GM12878 (cell line): ENCODE results near the gene PITPNC1. TPM values are rescaled to one million over a fixed set of nuclear protein-coding genes. Genes with fewer than 3 reads are reported as not detected.
A peak's percentile ranks its signal among the peaks of the same experiment; 100 is the strongest.

Source experiments
- ATAC-seq: fragments of 200-7000 bp; cut with Tn5 transposase; 3 replicates; pipeline ENCODE4 v1.9.1; 2020; ENCODE audit warnings: mild to moderate bottlenecking, moderate library complexity
- BruUV-seq: library from RNA; stranded (reverse); fragments of 400-500 nt; replicated peaks from 2 replicates; lab custom pipeline; 2021; lab: Mats Ljungman, UMichigan
- CTCF ChIA-PET: fragments of 300-600 bp; sonication (Branson Sonifier 250); formaldehyde crosslinking; extraction: SDS; loops from one replicate; lab custom pipeline; 2021; ENCODE audit warnings: inconsistent platforms; lab: Yijun Ruan, JAX
- POLR2A ChIA-PET: fragments of 350-600 bp; formaldehyde crosslinking; extraction: SDS; loops from one replicate; lab custom pipeline; 2021; ENCODE audit warnings: inconsistent platforms; lab: Charles Lee
- RAD21 ChIA-PET: fragments of 300-600 bp; sonication (Branson Sonifier 250); formaldehyde crosslinking; loops from one replicate; lab custom pipeline; 2023; ENCODE audit warnings: antibody characterized with exemption; ENCODE audit not compliant: unreplicated experiment; lab: Charles Lee
- SMC1A ChIA-PET: fragments of 300-600 bp; sonication (Branson Sonifier 250); formaldehyde crosslinking; loops from one replicate; lab custom pipeline; 2023; ENCODE audit not compliant: unreplicated experiment, uncharacterized antibody; lab: Charles Lee
- DNase-seq: peaks from one replicate; pipeline ENCODE4 v3.0.0-alpha.2; 2011; ENCODE audit warnings: low read depth, low spot score
- FAIRE-seq: peaks from 3 replicates; lab custom pipeline; 2011; peaks lifted over from hg19 to GRCh38; lab: Jason Lieb, UNC
- H2AFZ ChIP-seq: 2 replicates; pipeline ENCODE4 v1.6.0; 2011; ENCODE audit warnings: low read depth, low read length, control low read depth; ENCODE audit not compliant: control insufficient read depth
- H3K27ac ChIP-seq: 2 replicates; pipeline ENCODE4 v1.5.1; 2011; ENCODE audit warnings: control low read depth; ENCODE audit not compliant: control insufficient read depth, insufficient read depth
- H3K27me3 ChIP-seq, 2 experiments: replicated peaks in 1 of 2; 2 replicates each; pipeline versions ENCODE4 v1.6.0 to v1.6.1; 2011; ENCODE audit warnings: low read length in 1 of 2; ENCODE audit not compliant: control insufficient read depth in 2 of 2, insufficient read depth in 2 of 2
- H3K36me3 ChIP-seq, 2 experiments: 2 replicates each; pipeline ENCODE4 v1.5.1; 2011; ENCODE audit warnings: low read length in 1 of 2; ENCODE audit not compliant: control insufficient read depth in 2 of 2, insufficient read depth in 2 of 2
- H3K4me1 ChIP-seq: 2 replicates; pipeline ENCODE4 v1.6.1; 2011; ENCODE audit warnings: mild to moderate bottlenecking, low read length, moderate library complexity, mixed read lengths; ENCODE audit not compliant: control insufficient read depth, insufficient read depth
- H3K4me2 ChIP-seq: 2 replicates; pipeline ENCODE4 v1.6.0; 2011; ENCODE audit warnings: control low read depth; ENCODE audit not compliant: control insufficient read depth, insufficient read depth
- H3K4me3 ChIP-seq: fragments of 200-600 bp; sonication (generic); 2 replicates; pipeline ENCODE4 v1.5.1; 2016
- H3K79me2 ChIP-seq: 2 replicates; pipeline ENCODE4 v1.6.0; 2011; ENCODE audit warnings: low read length; ENCODE audit not compliant: control insufficient read depth, insufficient read depth
- H3K9ac ChIP-seq: 2 replicates; pipeline ENCODE4 v1.8.0; 2011; ENCODE audit warnings: low read length, control low read depth, mixed read lengths; ENCODE audit not compliant: control insufficient read depth, insufficient read depth
- H3K9me3 ChIP-seq: replicated peaks from 3 replicates; pipeline ENCODE4 v1.5.1; 2011; ENCODE audit warnings: mild to moderate bottlenecking, low read length; ENCODE audit not compliant: control insufficient read depth, insufficient read depth
- H4K20me1 ChIP-seq: 2 replicates; pipeline ENCODE4 v1.6.0; 2011; ENCODE audit not compliant: control insufficient read depth, insufficient read depth
- CBX3 ChIP-seq: fragments of 200-600 bp; sonication (generic); IDR thresholded peaks from 2 replicates; pipeline ENCODE4 v1.6.1; 2016; ENCODE audit warnings: low read depth, borderline replicate concordance
- CEBPZ ChIP-seq: fragments of 150-350 bp; IDR thresholded peaks from 2 replicates; pipeline ENCODE4 v1.6.1; 2016; ENCODE audit warnings: low read depth, low read length
- HDAC6 ChIP-seq: fragments of 200-600 bp; sonication (generic); IDR thresholded peaks from one replicate; pipeline ENCODE4 v1.8.0; 2017; ENCODE audit warnings: antibody characterized with exemption; ENCODE audit not compliant: unreplicated experiment
- IKZF2 ChIP-seq, 2 experiments: fragments of 450-650 bp; IDR thresholded peaks; 2 replicates each; pipeline ENCODE4 v1.6.1; 2017; ENCODE audit warnings: mild to moderate bottlenecking in 2 of 2, moderate library complexity in 2 of 2
- MTA2 ChIP-seq: fragments of 450-650 bp; IDR thresholded peaks from 2 replicates; pipeline ENCODE4 v1.6.1; 2016; ENCODE audit warnings: low read depth, mild to moderate bottlenecking, moderate library complexity
- MTA3 ChIP-seq: IDR thresholded peaks from 2 replicates; pipeline ENCODE4 v1.6.1; 2012; ENCODE audit warnings: low read length, inconsistent platforms, borderline replicate concordance
- MYB ChIP-seq: fragments of 150-350 bp; IDR thresholded peaks from 2 replicates; pipeline ENCODE4 v1.6.1; 2014; ENCODE audit warnings: mild to moderate bottlenecking, low read depth, low read length, borderline replicate concordance
- RAD21 ChIP-seq: IDR thresholded peaks from 2 replicates; pipeline ENCODE4 v1.6.1; 2011; ENCODE audit warnings: mild to moderate bottlenecking, low read depth, low read length, moderate library complexity; ENCODE audit not compliant: insufficient read depth
- SKIL ChIP-seq: fragments of 450-650 bp; IDR thresholded peaks from 2 replicates; pipeline ENCODE4 v1.6.1; 2017; ENCODE audit warnings: mild to moderate bottlenecking, low read depth, inconsistent platforms; ENCODE audit not compliant: poor library complexity, severe bottlenecking
- SPI1 ChIP-seq: IDR thresholded peaks from 2 replicates; pipeline ENCODE4 v1.6.1; 2011; ENCODE audit warnings: low read depth, mild to moderate bottlenecking, low read length, moderate library complexity, borderline replicate concordance; ENCODE audit not compliant: insufficient read depth
- STAT3 ChIP-seq: IDR thresholded peaks from 2 replicates; pipeline ENCODE4 v1.6.1; 2011; ENCODE audit warnings: low read depth, low read length, improper control_type of control experiment
- TCF7 ChIP-seq: IDR thresholded peaks from 2 replicates; pipeline ENCODE4 v1.6.1; 2014; ENCODE audit warnings: antibody characterized with exemption, borderline replicate concordance
- ZNF217 ChIP-seq: fragments of 450-650 bp; IDR thresholded peaks from 2 replicates; pipeline ENCODE4 v1.6.1; 2017; ENCODE audit warnings: antibody characterized with exemption, mild to moderate bottlenecking
- WGBS: methylation state at CpG from one replicate; pipeline ENCODE4 v1.1.6; 2016; ENCODE audit warnings: low lambda C conversion rate; ENCODE audit not compliant: insufficient replicate concordance, insufficient coverage; ENCODE audit errors: missing lambda C conversion rate; 5-methylcytosine and 5-hydroxymethylcytosine counted together
- in situ Hi-C: fragments of 300-500 bp; cut with MboI; formaldehyde crosslinking; loops from 9 replicates; pipeline ENCODE4 v1.14.3; 2018; ENCODE audit warnings: mixed read lengths
- intact Hi-C: fragments of 100-400 bp; cut with micrococcal nuclease; formaldehyde crosslinking; loops from one replicate; pipeline ENCODE4 v1.14.2; 2022; ENCODE audit not compliant: unreplicated experiment
- polyA plus RNA-seq, 11 experiments: library from polyadenylated mRNA; depleted of rRNA in 4 of 11; unstranded in 6 of 11; stranded (reverse) in 5 of 11; fragments of >200 nt; fragmentation: Nextera tagmentation in 4 of 11; fragmentation: Illumina TruSeq in 1 of 11; extraction: Ambion mirVana in 4 of 11; extraction: Trizol in 1 of 11; gene quantifications; 1 replicate in 1 of 11; 2 replicates in 10 of 11; pipeline versions ENCODE4 v1.2.1 to v1.2.3, GENCODE V29; 2011 to 2016; ENCODE audit warnings: inconsistent platforms in 2 of 11, missing spikeins in 2 of 11, low read depth in 1 of 11
- total RNA-seq, 4 experiments: library from RNA; depleted of rRNA in 3 of 4; stranded (reverse); fragments of >200 nt in 3 of 4; fragmentation: Illumina TruSeq in 1 of 4; extraction: Trizol in 1 of 4; gene quantifications; 2 replicates each; pipeline versions ENCODE4 v1.2.1 to v1.2.3, GENCODE V29; 2013 to 2021
- TF ChIP-seq, protein P1 (sequence below): IDR thresholded peaks from 2 replicates; pipeline ENCODE4 v1.6.1; 2012; ENCODE audit warnings: mild to moderate bottlenecking, low read depth, low read length

PITPNC1 gene
- total and polyA plus RNA-seq, 10 of the 15 experiments (the other 5 are each of a cell fraction or from before 2014, with no cell fraction given) = 12.2 to 62.4 (median 47.3) TPM

DNA sequence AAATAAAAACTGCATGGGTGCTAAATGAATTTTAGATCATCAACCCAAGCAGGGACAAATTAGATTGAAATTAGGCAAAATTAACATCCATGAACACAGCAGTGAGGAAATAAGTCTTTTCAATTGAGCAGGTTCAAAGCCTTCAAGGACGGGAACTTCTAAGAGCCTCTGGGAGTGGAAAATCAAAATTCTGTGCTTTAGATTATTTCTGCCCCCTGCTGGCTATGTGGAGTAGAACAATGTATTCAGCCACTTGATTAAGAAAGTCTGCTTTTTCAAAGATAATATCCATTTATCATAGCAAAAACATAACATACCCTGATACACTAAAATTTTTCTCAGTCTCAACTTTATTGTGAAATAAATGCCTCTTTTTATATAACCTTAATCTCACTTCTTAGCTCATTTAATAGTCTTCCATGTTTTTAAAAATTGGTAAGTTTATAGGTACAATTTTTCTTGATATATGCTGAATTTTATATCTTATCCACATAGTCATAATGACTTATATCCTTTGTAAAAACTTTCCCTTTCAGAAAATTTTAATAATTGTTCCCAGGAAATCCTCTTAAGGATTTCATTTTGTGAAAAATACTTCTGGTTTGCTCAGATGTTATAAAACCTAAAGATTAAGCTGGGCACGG, 312.6 kb downstream of the PITPNC1 start:
- 48% methylated on average over 2 of the region's 2 CpGs for WGBS
- BruUV-seq = no TSS peak
- no peaks in the 10 kb centered on the region for H3K79me2 ChIP-seq
- ChIA-PET POLR2A (interaction anchor here (0.8 to 3.8 kb wide), 2 partner anchors 39 to 42 kb away, joined by 3 to 19 read pairs; no protein-coding TSS in a partner anchor), CTCF (interaction anchor here (0.5 to 6.7 kb wide), 24 partner anchors 9 to 611 kb away, joined by 3 to 84 read pairs (median 4); no protein-coding TSS in a partner anchor), SMC1A (interaction anchor here (0.6 to 2.6 kb wide), 21 partner anchors 11 to 327 kb away, joined by 3 to 15 read pairs (median 4); no protein-coding TSS in a partner anchor), RAD21 (interaction anchor here (0.5 to 4.7 kb wide), 16 partner anchors 8 to 325 kb away, joined by 3 to 80 read pairs (median 4); no protein-coding TSS in a partner anchor)
- peak overlapping the region; percentile 24; the same call in 1 of the 2 replicates for H3K27ac ChIP-seq
- H3K4me1 ChIP-seq = peaks cover 10% of the 10 kb centered on the region
- no peak overlapping the region for H3K4me3 ChIP-seq
- no peak overlapping the region for H2AFZ ChIP-seq
- H3K27me3 ChIP-seq = no peaks in the 10 kb centered on the region
- FAIRE-seq = peak; percentile 91
- H3K36me3 ChIP-seq = no peaks in the 10 kb centered on the region; a peak in 1 of 4 replicates
- H3K4me2 ChIP-seq = no peak overlapping the region
- ATAC-seq = peak; percentile 82
- H3K9ac ChIP-seq = no peak overlapping the region
- no peaks in the 10 kb centered on the region for H4K20me1 ChIP-seq
- in situ Hi-C loops (loop anchor here (5.0 kb wide), 1 partner anchor 312 kb away; the partner anchor contains the start of gene PITPNC1), intact Hi-C loops (loop anchor here (1.0 to 5.0 kb wide), 5 partner anchors 42 to 315 kb away; no protein-coding TSS in a partner anchor)
- peak; percentile 37 for DNase-seq
- H3K9me3 ChIP-seq = no peaks in the 10 kb centered on the region
- TF ChIP-seq, protein P1, sequence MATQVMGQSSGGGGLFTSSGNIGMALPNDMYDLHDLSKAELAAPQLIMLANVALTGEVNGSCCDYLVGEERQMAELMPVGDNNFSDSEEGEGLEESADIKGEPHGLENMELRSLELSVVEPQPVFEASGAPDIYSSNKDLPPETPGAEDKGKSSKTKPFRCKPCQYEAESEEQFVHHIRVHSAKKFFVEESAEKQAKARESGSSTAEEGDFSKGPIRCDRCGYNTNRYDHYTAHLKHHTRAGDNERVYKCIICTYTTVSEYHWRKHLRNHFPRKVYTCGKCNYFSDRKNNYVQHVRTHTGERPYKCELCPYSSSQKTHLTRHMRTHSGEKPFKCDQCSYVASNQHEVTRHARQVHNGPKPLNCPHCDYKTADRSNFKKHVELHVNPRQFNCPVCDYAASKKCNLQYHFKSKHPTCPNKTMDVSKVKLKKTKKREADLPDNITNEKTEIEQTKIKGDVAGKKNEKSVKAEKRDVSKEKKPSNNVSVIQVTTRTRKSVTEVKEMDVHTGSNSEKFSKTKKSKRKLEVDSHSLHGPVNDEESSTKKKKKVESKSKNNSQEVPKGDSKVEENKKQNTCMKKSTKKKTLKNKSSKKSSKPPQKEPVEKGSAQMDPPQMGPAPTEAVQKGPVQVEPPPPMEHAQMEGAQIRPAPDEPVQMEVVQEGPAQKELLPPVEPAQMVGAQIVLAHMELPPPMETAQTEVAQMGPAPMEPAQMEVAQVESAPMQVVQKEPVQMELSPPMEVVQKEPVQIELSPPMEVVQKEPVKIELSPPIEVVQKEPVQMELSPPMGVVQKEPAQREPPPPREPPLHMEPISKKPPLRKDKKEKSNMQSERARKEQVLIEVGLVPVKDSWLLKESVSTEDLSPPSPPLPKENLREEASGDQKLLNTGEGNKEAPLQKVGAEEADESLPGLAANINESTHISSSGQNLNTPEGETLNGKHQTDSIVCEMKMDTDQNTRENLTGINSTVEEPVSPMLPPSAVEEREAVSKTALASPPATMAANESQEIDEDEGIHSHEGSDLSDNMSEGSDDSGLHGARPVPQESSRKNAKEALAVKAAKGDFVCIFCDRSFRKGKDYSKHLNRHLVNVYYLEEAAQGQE = no peak
- TF ChIP-seq MTA3 (no peak), IKZF2 (IDR thresholded peaks at IDR 0.05) (peak; percentile 7 to 9; a peak in 1 of 4 replicates), RAD21 (peak; percentile 85), SPI1 (no peak), MYB (no peak), HDAC6 (no peak), MTA2 (no peak), STAT3 (no peak), SKIL (peak; percentile 47), CEBPZ (no peak), ZNF217 (no peak), TCF7 (no peak), CBX3 (no peak)
